Measurements from ENCODE around the gene SPRYD3.

- TF ChIP-seq CTCF (IDR thresholded peaks at IDR 0.05) (no peak), POLR2A (IDR thresholded peaks at IDR 0.05) (no peak)
Observed at GRCh38 chr12:53077030-53077429, 2.2 kb downstream of the SPRYD3 start.

All from lower leg skin (tissue), 3 donors.